Kidney epithelial cell (primary cell): ENCODE measurements around the gene TMEM59L. TPM values are rescaled to one million over a fixed set of nuclear protein-coding genes. Genes with fewer than 3 reads are reported as not detected.

Source experiments
- DNase-seq: peaks from one replicate; pipeline ENCODE4 v3.0.0-alpha.2; 2010; ENCODE audit warnings: low read depth
- H3K27me3 ChIP-seq: 2 replicates; pipeline ENCODE4 v1.6.0; 2011; ENCODE audit warnings: low read length; ENCODE audit not compliant: control insufficient read depth, insufficient read depth
- H3K36me3 ChIP-seq: 2 replicates; pipeline ENCODE4 v1.5.1; 2011; ENCODE audit warnings: low read length; ENCODE audit not compliant: control insufficient read depth, insufficient read depth
- H3K4me3 ChIP-seq: 2 replicates; pipeline ENCODE4 v1.5.1; 2011; ENCODE audit warnings: low read depth, mild to moderate bottlenecking, control low read depth, low read length
- total RNA-seq: library from RNA; depleted of rRNA; stranded (reverse); fragments of >200 nt; gene quantifications from 2 replicates; pipeline ENCODE4 v1.2.3, GENCODE V29; 2015
- TF ChIP-seq, protein P1 (sequence below): IDR thresholded peaks from 2 replicates; pipeline ENCODE4 v1.5.1; 2011; ENCODE audit warnings: mild to moderate bottlenecking, moderate library complexity, low read length, control low read depth, inconsistent platforms; ENCODE audit not compliant: insufficient read depth, poor library complexity, severe bottlenecking

TMEM59L gene
- total RNA-seq, 1 donor from 2014 or later, result 3.8 TPM

DNA sequence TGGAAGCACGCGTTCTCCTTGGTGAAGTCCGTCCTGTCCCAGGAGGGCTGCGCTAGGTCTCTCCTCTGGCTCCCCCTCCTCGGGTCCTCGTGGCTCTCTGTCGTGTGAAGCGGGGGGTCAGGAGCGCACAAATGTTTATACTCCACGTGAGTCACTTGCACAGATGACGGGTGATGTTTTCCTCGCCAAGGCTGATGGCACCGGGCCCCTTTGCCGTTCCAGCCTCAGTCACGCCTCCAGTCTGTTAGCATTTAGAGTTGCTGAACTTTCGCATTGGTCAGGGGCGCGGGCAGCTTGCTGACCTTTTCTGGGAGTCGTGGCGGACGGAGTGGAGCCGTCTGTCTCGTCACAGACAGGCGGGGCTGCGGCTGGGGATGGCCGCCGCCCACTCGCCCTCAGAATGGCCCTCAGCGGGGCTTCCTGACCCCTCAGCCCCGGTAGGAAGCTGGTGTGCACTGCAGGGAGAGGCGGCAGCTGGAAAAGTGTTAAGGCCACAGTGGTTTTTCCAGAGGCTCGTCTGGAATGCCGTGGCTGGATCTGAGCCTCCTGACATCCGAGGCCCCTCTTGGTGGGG, 37.9 kb downstream of the TMEM59L start:
- no peak for DNase-seq
- no peaks in the 10 kb centered on the region for H3K36me3 ChIP-seq
- TF ChIP-seq, protein P1, sequence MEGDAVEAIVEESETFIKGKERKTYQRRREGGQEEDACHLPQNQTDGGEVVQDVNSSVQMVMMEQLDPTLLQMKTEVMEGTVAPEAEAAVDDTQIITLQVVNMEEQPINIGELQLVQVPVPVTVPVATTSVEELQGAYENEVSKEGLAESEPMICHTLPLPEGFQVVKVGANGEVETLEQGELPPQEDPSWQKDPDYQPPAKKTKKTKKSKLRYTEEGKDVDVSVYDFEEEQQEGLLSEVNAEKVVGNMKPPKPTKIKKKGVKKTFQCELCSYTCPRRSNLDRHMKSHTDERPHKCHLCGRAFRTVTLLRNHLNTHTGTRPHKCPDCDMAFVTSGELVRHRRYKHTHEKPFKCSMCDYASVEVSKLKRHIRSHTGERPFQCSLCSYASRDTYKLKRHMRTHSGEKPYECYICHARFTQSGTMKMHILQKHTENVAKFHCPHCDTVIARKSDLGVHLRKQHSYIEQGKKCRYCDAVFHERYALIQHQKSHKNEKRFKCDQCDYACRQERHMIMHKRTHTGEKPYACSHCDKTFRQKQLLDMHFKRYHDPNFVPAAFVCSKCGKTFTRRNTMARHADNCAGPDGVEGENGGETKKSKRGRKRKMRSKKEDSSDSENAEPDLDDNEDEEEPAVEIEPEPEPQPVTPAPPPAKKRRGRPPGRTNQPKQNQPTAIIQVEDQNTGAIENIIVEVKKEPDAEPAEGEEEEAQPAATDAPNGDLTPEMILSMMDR, result no peak
- H3K27me3 ChIP-seq, result peaks cover 5% of the 10 kb centered on the region
- no peak overlapping the region for H3K4me3 ChIP-seq

DNA sequence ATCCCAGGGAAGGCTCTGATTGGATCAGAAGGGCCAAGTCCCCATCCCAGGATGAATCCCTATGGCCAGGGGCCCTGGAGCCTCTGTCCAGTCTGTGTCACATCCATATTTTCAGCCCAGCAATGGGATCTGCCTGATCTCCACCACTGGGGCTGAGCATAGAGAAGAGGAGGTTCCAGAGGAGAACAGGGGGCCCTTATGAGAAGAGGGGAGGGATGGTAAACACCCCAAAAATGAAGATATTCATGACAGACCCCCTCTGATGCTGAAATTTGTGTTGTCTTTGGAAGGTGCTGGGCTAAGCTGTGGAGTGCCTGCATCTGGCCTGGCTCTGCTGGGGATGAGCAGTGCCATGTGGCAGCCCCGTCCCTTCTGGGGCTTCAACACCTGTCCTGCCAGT, 38.6 kb downstream of the TMEM59L start:
- peaks cover 5% of the 10 kb centered on the region for H3K27me3 ChIP-seq
- no peaks in the 10 kb centered on the region for H3K36me3 ChIP-seq
- no peak overlapping the region for H3K4me3 ChIP-seq
- DNase-seq, result no peak
- TF ChIP-seq, protein P1, result no peak

DNA sequence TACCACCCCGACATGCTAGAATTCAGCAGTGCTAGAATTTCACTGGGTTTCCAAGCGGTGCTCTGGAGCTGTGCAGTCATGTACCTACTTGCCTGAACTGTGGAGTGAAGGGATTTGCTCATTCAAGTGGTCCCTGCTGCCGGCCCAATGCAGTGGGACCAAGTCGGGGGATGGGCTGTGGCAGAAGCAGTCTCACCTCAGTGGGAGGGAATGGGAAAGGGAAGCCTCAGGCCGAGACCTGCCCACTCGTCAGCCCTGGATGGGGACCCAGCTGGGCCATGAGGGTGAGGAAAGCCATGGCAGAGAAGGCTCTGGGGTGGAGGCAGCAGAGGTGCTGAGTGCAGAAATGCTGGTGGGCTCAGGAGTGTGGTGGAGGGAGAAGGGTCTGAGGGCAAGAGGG, 39.1 kb downstream of the TMEM59L start:
- H3K4me3 ChIP-seq, result no peak overlapping the region
- H3K27me3 ChIP-seq, result peaks cover 5% of the 10 kb centered on the region
- TF ChIP-seq, protein P1, result no peak
- no peak for DNase-seq
- no peaks in the 10 kb centered on the region for H3K36me3 ChIP-seq

DNA sequence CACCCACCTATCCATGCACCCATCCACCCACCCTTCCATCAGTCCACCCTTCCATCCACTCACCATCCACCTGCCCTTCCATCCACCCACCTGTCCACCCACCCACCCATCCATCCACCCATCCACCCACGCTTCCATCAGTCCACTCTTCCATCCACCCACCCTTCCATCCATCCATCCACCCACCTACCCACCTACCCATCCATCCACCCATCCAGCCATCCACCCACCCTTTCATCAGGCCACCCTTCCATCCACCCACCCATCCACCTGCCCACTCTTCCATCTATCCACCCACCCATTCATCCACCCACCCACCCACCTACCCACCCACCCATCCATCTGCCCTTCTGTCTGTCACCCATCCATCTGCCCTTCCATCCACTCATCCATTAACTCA, 41.2 kb downstream of the TMEM59L start:
- no peaks in the 10 kb centered on the region for H3K36me3 ChIP-seq
- H3K4me3 ChIP-seq, result no peak overlapping the region
- TF ChIP-seq, protein P1, result no peak
- no peak for DNase-seq
- H3K27me3 ChIP-seq, result peaks cover 6% of the 10 kb centered on the region

DNA sequence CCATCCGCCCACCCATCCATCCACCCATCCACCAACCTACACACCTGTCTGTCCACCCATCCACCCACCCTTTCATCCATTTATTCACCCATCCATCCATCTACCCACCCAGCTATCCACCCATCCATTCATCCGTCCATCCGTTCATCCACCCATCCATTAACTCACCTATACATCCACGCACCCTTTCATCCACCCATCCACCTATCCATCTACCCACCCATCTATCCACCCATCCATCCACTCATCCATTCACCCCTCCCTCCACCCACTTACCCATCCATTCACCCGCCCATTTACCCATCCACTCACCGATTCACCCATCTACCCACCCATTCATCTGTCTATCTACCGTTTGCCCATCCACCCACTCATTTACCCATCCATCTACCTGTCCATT, 41.8 kb downstream of the TMEM59L start:
- no peak overlapping the region for H3K4me3 ChIP-seq
- H3K36me3 ChIP-seq, result no peaks in the 10 kb centered on the region
- TF ChIP-seq, protein P1, result no peak
- DNase-seq, result no peak
- peaks cover 8% of the 10 kb centered on the region for H3K27me3 ChIP-seq

DNA sequence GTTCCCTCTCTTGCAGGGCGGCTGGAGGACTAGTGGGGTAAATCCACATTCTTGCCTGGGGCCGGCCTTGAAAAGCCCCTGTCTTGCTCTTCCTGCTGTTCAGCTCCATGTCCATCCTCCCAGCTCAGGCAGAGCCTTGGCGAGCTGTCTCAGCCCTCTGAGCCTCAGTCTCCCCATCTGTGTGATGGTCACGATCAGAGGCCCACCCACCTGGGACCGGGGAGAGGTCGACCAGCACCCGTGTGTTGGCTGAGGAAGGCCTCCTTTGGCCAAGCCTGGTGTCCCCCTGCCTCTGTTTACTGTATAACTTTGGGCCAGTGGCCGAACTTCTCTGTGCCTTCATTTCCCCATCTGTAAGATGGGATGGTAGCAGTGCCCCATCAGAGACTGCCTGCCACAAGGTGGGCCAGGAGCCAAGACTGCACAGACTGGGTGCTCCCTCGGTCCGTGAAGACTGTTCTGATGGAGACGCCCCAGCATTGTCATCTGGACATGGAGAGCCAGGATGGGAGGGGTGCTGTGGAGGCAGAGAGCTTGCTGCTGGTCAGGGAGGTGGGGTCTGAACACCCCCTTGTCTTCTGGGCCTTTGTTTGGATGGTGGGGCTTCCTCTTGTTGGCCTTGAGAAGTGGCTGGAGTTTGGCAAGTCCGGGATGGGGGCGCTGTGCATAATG, 42.6 kb downstream of the TMEM59L start:
- Histone ChIP-seq H3K27me3 (peaks cover 6% of the 10 kb centered on the region), H3K4me3 (no peak overlapping the region), H3K36me3 (no peaks in the 10 kb centered on the region)
- TF ChIP-seq, protein P1, result no peak
- no peak for DNase-seq
